WTC11 (cell line): Measurements from ENCODE around the gene HIVEP2.

Experiments
- CTCF ChIP-seq: fragments of 200-600 bp; IDR thresholded peaks from 2 replicates; pipeline ENCODE4 v1.8.0; 2022; ENCODE audit warnings: antibody characterized with exemption
- GRHL2 ChIP-seq: fragments of 250-450 bp; sonication (Bioruptor Pico); IDR thresholded peaks from 2 replicates; pipeline ENCODE4 v1.8.0; 2022; ENCODE audit warnings: mild to moderate bottlenecking, moderate library complexity; ENCODE audit not compliant: insufficient replicate concordance, severe bottlenecking
- MAX ChIP-seq: sonication (generic); formaldehyde crosslinking; IDR thresholded peaks from 2 replicates; pipeline ENCODE4 v1.8.0; 2022; ENCODE audit warnings: mild to moderate bottlenecking, missing genetic modification reagents
- MYBL2 ChIP-seq: sonication (generic); formaldehyde crosslinking; IDR thresholded peaks from 2 replicates; pipeline ENCODE4 v1.8.1; 2023; ENCODE audit warnings: mild to moderate bottlenecking, moderate library complexity, missing genetic modification reagents

DNA sequence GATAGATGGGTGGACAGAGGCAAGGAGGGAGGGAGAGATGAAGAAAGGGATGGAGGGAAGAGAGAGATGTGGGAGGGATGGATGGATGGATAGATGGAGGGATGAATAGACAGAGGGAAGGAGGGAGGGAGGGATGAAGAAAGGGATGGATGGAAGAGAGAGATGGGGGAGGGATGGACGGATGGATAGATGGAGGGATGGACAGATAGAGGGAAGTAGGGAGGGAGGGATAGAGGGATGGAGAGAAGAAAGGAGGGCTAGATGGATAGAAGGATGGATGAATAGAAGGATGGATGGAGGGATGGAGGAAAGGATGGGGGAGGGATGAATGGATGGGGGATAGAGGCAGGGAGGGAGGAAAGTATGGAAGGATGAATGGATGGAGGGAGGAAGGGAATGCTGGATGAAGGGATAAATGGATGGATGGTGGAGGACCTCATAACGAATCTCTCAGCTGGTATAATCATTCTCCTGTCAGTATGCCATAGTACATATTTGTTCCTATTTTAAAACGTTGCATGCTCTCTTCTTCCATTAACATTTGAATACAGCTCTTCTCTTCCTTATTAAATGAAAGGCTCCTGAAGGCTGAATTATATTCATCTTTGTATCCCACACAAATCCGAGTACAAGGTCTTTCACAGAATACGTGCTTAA, 136.4 kb downstream of the HIVEP2 start:
- no peak for TF ChIP-seq MAX (CRISPR knock-in tag)
- no peak for TF ChIP-seq MYBL2
- no peak for TF ChIP-seq GRHL2 (CRISPR knock-in tag)
- TF ChIP-seq CTCF, result no peak
